Neural progenitor cell (in vitro differentiated cells): ENCODE measurements around the gene KISS1R. TPM values are rescaled to one million over a fixed set of nuclear protein-coding genes. Genes with fewer than 3 reads are reported as not detected.

Source experiments
- DNase-seq: peaks from one replicate; pipeline ENCODE4 v3.0.0-alpha.2; 2016; ENCODE audit warnings: low spot score
- H2AFZ ChIP-seq: fragments of 200-600 bp; sonication (generic); replicated peaks from 2 replicates; pipeline ENCODE4 v1.6.1; 2016; ENCODE audit warnings: antibody characterized with exemption
- H3F3A ChIP-seq: fragments of 200-600 bp; sonication (generic); 2 replicates; pipeline ENCODE4 v1.6.1; 2016; ENCODE audit warnings: antibody characterized with exemption, low read depth
- H3K27ac ChIP-seq: fragments of 200-600 bp; sonication (generic); 2 replicates; pipeline ENCODE4 v1.5.1; 2016; ENCODE audit warnings: mild to moderate bottlenecking
- H3K27me3 ChIP-seq: fragments of 200-600 bp; sonication (generic); 2 replicates; pipeline ENCODE4 v1.6.1; 2016; ENCODE audit warnings: mild to moderate bottlenecking, moderate library complexity
- H3K36me3 ChIP-seq: fragments of 200-600 bp; sonication (generic); 2 replicates; pipeline ENCODE4 v1.5.1; 2016
- H3K4me1 ChIP-seq: fragments of 200-600 bp; sonication (generic); 2 replicates; pipeline ENCODE4 v1.6.1; 2016; ENCODE audit warnings: mixed run types
- H3K4me2 ChIP-seq: fragments of 200-600 bp; sonication (generic); 2 replicates; pipeline ENCODE4 v1.6.1; 2016
- H3K4me3 ChIP-seq: fragments of 200-600 bp; sonication (generic); 2 replicates; pipeline ENCODE4 v1.5.1; 2016
- H3K79me2 ChIP-seq: fragments of 200-600 bp; sonication (generic); 2 replicates; pipeline ENCODE4 v1.6.1; 2016; ENCODE audit warnings: low read depth
- H3K9ac ChIP-seq: fragments of 200-600 bp; sonication (generic); 2 replicates; pipeline ENCODE4 v1.6.1; 2016
- H3K9me3 ChIP-seq: fragments of 200-600 bp; sonication (generic); 2 replicates; pipeline ENCODE4 v1.5.1; 2016; ENCODE audit warnings: low read depth
- H4K20me1 ChIP-seq: fragments of 200-600 bp; sonication (generic); 2 replicates; pipeline ENCODE4 v1.6.1; 2016; ENCODE audit warnings: low read depth
- H3K27ac Mint-ChIP-seq: 3 replicates; pipeline ENCODE4 v1.8.0; 2021; ENCODE audit warnings: mixed read lengths
- H3K27me3 Mint-ChIP-seq: 2 replicates; pipeline ENCODE4 v1.8.0; 2022; ENCODE audit warnings: low read depth, mild to moderate bottlenecking, inconsistent platforms, moderate library complexity, mixed read lengths; ENCODE audit not compliant: insufficient read depth
- H3K36me3 Mint-ChIP-seq: 3 replicates; pipeline ENCODE4 v1.8.0; 2021; ENCODE audit warnings: mixed read lengths
- H3K4me1 Mint-ChIP-seq: 3 replicates; pipeline ENCODE4 v1.8.0; 2021; ENCODE audit warnings: mixed read lengths
- H3K4me3 Mint-ChIP-seq: 3 replicates; pipeline ENCODE4 v1.8.0; 2021; ENCODE audit warnings: mild to moderate bottlenecking, moderate library complexity, mixed read lengths
- H3K9me3 Mint-ChIP-seq: 3 replicates; pipeline ENCODE4 v1.8.0; 2020; ENCODE audit warnings: mixed read lengths
- CTCF ChIP-seq: fragments of 200-600 bp; sonication (generic); IDR thresholded peaks from 2 replicates; pipeline ENCODE4 v1.5.1; 2017; ENCODE audit warnings: antibody characterized with exemption, mild to moderate bottlenecking
- EZH2 ChIP-seq: fragments of 200-600 bp; sonication (generic); IDR thresholded peaks from 2 replicates; pipeline ENCODE4 v1.6.1; 2017; ENCODE audit warnings: antibody characterized with exemption, mild to moderate bottlenecking, moderate library complexity
- EZH2phosphoT487 ChIP-seq: fragments of 200-600 bp; sonication (generic); IDR thresholded peaks from 2 replicates; pipeline ENCODE4 v1.6.1; 2017; ENCODE audit warnings: antibody characterized with exemption
- total RNA-seq: library from RNA; depleted of rRNA; stranded (reverse); fragments of >200 nt; gene quantifications from 2 replicates; pipeline ENCODE4 v1.2.3, GENCODE V29; 2015; ENCODE audit warnings: low replicate concordance

Gene KISS1R
- total RNA-seq, 1 donor from 2014 or later, result not detected

DNA sequence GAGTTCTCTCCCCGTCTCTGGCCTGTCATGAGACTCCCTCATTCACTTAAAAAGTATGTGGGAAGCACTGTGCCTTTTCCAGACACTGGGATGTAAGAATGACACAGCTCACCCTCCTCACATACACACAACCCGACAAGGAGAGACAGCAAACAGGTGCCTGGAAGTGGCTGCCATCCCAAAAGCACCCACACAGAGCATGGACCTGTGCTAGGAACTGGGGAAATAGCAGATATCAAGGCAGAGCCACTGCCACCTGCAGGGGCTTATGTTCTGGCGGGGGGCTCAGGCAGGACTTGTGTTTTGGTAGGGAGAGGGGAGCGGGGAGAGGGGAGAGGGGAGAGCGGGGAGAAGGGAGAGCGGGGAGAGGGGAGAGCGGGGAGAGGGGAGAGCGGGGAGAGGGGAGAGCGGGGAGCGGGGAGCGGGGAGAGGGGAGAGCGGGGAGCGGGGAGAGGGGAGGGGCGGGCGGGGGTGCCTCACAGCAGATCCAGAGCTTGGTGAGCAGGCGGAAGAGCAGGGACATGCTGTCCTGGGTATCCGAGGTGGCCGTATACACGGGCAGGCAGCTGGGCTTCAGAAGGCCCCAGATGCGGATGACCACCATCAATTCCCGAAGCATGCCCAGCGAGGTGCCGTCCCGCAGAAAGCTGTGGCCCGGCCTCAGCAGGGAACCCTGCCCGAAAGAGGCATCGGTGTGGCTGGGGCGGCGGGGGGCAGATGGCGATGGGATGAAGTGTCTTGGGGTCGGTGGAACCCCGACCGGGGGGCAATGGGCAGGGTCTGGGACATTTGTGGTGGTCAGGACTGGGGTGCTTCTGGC, 45.5 kb upstream of the KISS1R start:
- Mint-ChIP-seq H3K9me3 (no peaks in the 10 kb centered on the region), H3K27ac (no peak overlapping the region), H3K36me3 (peaks cover 13% of the 10 kb centered on the region), H3K4me3 (peak overlapping the region; percentile 53), H3K4me1 (peaks cover 7% of the 10 kb centered on the region), H3K27me3 (peaks cover 5% of the 10 kb centered on the region)
- TF ChIP-seq EZH2, result no peak
- TF ChIP-seq CTCF, result no peak
- no peak for TF ChIP-seq EZH2phosphoT487
- Histone ChIP-seq H3K4me2 (peak overlapping the region; percentile 13), H3K9ac (no peak overlapping the region), H3K4me1 (peaks cover 7% of the 10 kb centered on the region), H2AFZ (no peak overlapping the region), H3K27me3 (no peaks in the 10 kb centered on the region), H3K4me3 (no peak overlapping the region), H3K9me3 (no peaks in the 10 kb centered on the region), H3K27ac (peak overlapping the region; percentile 68), H3K36me3 (no peaks in the 10 kb centered on the region), H3F3A (peaks cover 30% of the 10 kb centered on the region), H3K79me2 (no peaks in the 10 kb centered on the region), H4K20me1 (peaks cover 20% of the 10 kb centered on the region)
- DNase-seq, result peak; percentile 75

GRCh38 chr19:872266-872951, 44.7 kb upstream of the KISS1R start:
- DNase-seq, result peak; percentile 85
- no peak overlapping the region for H3K9ac ChIP-seq
- Mint-ChIP-seq H3K36me3 (peaks cover 12% of the 10 kb centered on the region), H3K4me3 (no peak overlapping the region), H3K27me3 (peaks cover 5% of the 10 kb centered on the region), H3K9me3 (no peaks in the 10 kb centered on the region), H3K4me1 (peaks cover 5% of the 10 kb centered on the region), H3K27ac (no peak overlapping the region)
- peak overlapping the region; percentile 42 for H3K4me2 ChIP-seq
- H2AFZ ChIP-seq, result no peak overlapping the region
- no peaks in the 10 kb centered on the region for H3K36me3 ChIP-seq
- TF ChIP-seq CTCF (no peak), EZH2 (no peak), EZH2phosphoT487 (no peak)
- H3K27me3 ChIP-seq, result no peaks in the 10 kb centered on the region
- H3K4me1 ChIP-seq, result peaks cover 6% of the 10 kb centered on the region
- peaks cover 28% of the 10 kb centered on the region for H3F3A ChIP-seq
- H3K27ac ChIP-seq, result peak overlapping the region; percentile 68
- no peaks in the 10 kb centered on the region for H3K79me2 ChIP-seq
- H3K4me3 ChIP-seq, result no peak overlapping the region
- no peaks in the 10 kb centered on the region for H3K9me3 ChIP-seq
- H4K20me1 ChIP-seq, result peaks cover 13% of the 10 kb centered on the region

DNA sequence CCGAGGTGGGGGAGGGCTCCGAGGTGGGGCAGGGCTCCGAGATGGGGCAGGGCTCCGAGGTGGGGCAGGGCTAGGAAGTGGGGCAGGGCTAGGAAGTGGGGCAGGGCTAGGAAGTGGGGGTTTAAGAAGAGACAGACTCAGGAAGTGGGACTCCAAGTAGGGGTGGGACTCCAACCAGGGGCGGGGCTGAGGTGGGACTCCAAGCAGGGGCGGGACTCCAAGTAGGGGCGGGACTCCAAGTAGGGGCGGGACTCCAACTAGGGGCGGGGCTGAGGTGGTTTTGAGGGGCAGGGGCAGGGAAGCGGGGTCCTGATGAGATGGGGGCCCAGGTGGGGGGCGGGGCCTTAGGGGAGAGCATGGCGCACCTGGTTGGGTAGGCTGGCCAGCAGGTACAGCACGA, 44.0 kb upstream of the KISS1R start:
- TF ChIP-seq CTCF (no peak), EZH2 (no peak), EZH2phosphoT487 (no peak)
- H3K27me3 ChIP-seq, result no peaks in the 10 kb centered on the region
- no peak overlapping the region for H3K4me3 ChIP-seq
- H3K27me3 Mint-ChIP-seq, result peaks cover 5% of the 10 kb centered on the region
- peaks cover 22% of the 10 kb centered on the region for H3F3A ChIP-seq
- peaks cover 9% of the 10 kb centered on the region for H3K36me3 Mint-ChIP-seq
- H3K4me3 Mint-ChIP-seq, result no peak overlapping the region
- peak; percentile 62 for DNase-seq
- H3K4me2 ChIP-seq, result no peak overlapping the region
- H3K79me2 ChIP-seq, result no peaks in the 10 kb centered on the region
- H2AFZ ChIP-seq, result no peak overlapping the region
- H3K27ac ChIP-seq, result no peak overlapping the region
- peaks cover 6% of the 10 kb centered on the region for H4K20me1 ChIP-seq
- H3K4me1 Mint-ChIP-seq, result peaks cover 2% of the 10 kb centered on the region
- no peaks in the 10 kb centered on the region for H3K36me3 ChIP-seq
- no peaks in the 10 kb centered on the region for H3K4me1 ChIP-seq
- H3K9me3 ChIP-seq, result no peaks in the 10 kb centered on the region
- H3K9ac ChIP-seq, result no peak overlapping the region
- no peaks in the 10 kb centered on the region for H3K9me3 Mint-ChIP-seq
- no peak overlapping the region for H3K27ac Mint-ChIP-seq
